Right lobe of liver (tissue), 6 donors: ENCODE results near the gene RAB3IP. TPM values are rescaled to one million over a fixed set of nuclear protein-coding genes. Genes with fewer than 3 reads are reported as not detected.
"Not testable (repeated sequence)": the region's sequence is repeated elsewhere in the genome, so short reads cannot be mapped to it uniquely, and the experiment has no call there.

Experiments used
- ATAC-seq, 4 donors: fragments of 200-7000 bp; cut with Tn5 transposase; one replicate each; pipeline ENCODE4 v1.9.1; 2020; ENCODE audit warnings: mild to moderate bottlenecking in 4 of 4, moderate library complexity in 4 of 4
- DNase-seq, 3 donors: peaks; one replicate each; pipeline ENCODE4 v3.0.0-alpha.2; 2020
- H3K27ac ChIP-seq, 3 donors: fragments of 200-600 bp; one replicate each; pipeline ENCODE4 v1.8.0; 2022
- H3K27me3 ChIP-seq, 2 donors: fragments of 200-600 bp; one replicate each; pipeline ENCODE4 v1.8.0; 2022
- H3K36me3 ChIP-seq, 4 donors: fragments of 200-600 bp; sonication (generic) in 1 of 4; one replicate each; pipeline versions ENCODE4 v1.5.1 to v1.8.0; 2017 to 2022; ENCODE audit warnings: control low read depth in 1 of 4
- H3K4me1 ChIP-seq, 4 donors: fragments of 200-600 bp; sonication (generic) in 1 of 4; one replicate each; pipeline versions ENCODE4 v1.5.1 to v1.8.0; 2017 to 2022; ENCODE audit warnings: control low read depth in 1 of 4
- H3K4me3 ChIP-seq, 3 donors: fragments of 200-600 bp; one replicate each; pipeline ENCODE4 v1.8.0; 2022
- H3K9me3 ChIP-seq, 4 donors: fragments of 200-600 bp; sonication (generic) in 1 of 4; one replicate each; pipeline versions ENCODE4 v1.5.1 to v1.8.0; 2017 to 2022; ENCODE audit warnings: control low read depth in 1 of 4
- POLR2A ChIP-seq: fragments of 450-650 bp; IDR thresholded peaks from one replicate; pipeline ENCODE4 v1.6.1; 2017; ENCODE audit warnings: antibody characterized with exemption, mild to moderate bottlenecking
- WGBS: methylation state at CpG from one replicate; pipeline ENCODE4 v1.1.6; 2018; ENCODE audit warnings: low coverage, low lambda C conversion rate; ENCODE audit not compliant: insufficient coverage; ENCODE audit errors: missing lambda C conversion rate; 5-methylcytosine and 5-hydroxymethylcytosine counted together
- intact Hi-C, 2 donors: fragments of 100-400 bp; cut with DNase I; formaldehyde crosslinking; loops; one replicate each; pipeline versions ENCODE4 v1.11.2 to v1.14.1; 2022
- total RNA-seq, 6 experiments: library from RNA; depleted of rRNA in 2 of 6; stranded (reverse); fragments of >200 nt in 2 of 6; fragmentation: NEBNext Ultra II Directional in 3 of 6; extraction: Animal tissue kit (Norgen Biotek cat#: 25700) in 3 of 6; gene quantifications; one replicate each; pipeline versions ENCODE4 v1.1.0 to v1.2.4, GENCODE V29; 2016 to 2023
- TF ChIP-seq, protein P1 (sequence below), 4 donors: fragments of 200-600 bp in 3 of 4; fragments of 450-650 bp in 1 of 4; IDR thresholded peaks; one replicate each; pipeline versions ENCODE4 v1.5.1 to v1.8.0; 2016 to 2022; ENCODE audit warnings: antibody characterized with exemption in 4 of 4, mild to moderate bottlenecking in 2 of 4
- donor health status: DM: no; HTN: yes; CAD: no.
- donor health status: DM: no; HTN: no; CAD: no.
- donor health status: DM: no; HTN: no; CAD: no.
- donor health status: DM: no; HTN: yes; CAD: no.
- donor health status: DM: no; HTN: yes; CAD: no.

RAB3IP gene
- total RNA-seq, 6 experiments from 2014 or later, result 13.8 to 16.7 (median 14.5) TPM

- DNase-seq (no peak), ATAC-seq (no peak)
- Histone ChIP-seq H3K9me3 (no peaks in the 10 kb centered on the region), H3K36me3 (no peaks in the 10 kb centered on the region), H3K4me1 (peaks cover 0 to 6% (median 2%) of the 10 kb centered on the region in 4 donors), H3K27ac (no peak overlapping the region), H3K27me3 (no peaks in the 10 kb centered on the region), H3K4me3 (no peak overlapping the region)
- no peak for TF ChIP-seq POLR2A
- TF ChIP-seq, protein P1, sequence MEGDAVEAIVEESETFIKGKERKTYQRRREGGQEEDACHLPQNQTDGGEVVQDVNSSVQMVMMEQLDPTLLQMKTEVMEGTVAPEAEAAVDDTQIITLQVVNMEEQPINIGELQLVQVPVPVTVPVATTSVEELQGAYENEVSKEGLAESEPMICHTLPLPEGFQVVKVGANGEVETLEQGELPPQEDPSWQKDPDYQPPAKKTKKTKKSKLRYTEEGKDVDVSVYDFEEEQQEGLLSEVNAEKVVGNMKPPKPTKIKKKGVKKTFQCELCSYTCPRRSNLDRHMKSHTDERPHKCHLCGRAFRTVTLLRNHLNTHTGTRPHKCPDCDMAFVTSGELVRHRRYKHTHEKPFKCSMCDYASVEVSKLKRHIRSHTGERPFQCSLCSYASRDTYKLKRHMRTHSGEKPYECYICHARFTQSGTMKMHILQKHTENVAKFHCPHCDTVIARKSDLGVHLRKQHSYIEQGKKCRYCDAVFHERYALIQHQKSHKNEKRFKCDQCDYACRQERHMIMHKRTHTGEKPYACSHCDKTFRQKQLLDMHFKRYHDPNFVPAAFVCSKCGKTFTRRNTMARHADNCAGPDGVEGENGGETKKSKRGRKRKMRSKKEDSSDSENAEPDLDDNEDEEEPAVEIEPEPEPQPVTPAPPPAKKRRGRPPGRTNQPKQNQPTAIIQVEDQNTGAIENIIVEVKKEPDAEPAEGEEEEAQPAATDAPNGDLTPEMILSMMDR (IDR thresholded peaks at IDR 0.05), result no peak
- intact Hi-C loops, result no loop called here
- WGBS, result 33% methylated on average over 1 of the region's 7 CpGs
Observed at GRCh38 chr12:69844416-69844815, 105.8 kb downstream of the RAB3IP start.

DNA sequence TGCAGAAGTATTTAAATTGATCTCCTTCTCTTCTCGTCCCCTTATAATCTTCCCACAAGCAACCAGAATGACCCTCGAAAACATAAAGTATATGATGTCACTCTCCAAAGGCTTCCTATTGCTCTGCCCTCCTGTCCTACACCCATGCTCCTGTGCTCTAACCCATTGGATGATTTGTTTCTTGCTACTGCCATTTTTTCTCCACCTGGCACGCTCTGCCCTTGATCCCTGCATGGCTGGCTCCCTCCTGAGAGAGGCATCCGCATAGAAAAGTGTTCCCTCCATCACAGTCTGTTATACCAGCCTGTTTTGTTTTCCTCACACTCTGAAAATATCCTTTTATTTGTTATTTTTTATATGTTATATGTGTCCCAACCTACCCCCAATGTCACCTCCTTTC lies 106.2 kb downstream of the RAB3IP start:
- Histone ChIP-seq H3K27ac (no peak overlapping the region), H3K36me3 (no peaks in the 10 kb centered on the region), H3K4me3 (no peak overlapping the region), H3K27me3 (no peaks in the 10 kb centered on the region), H3K4me1 (peaks cover 0 to 6% (median 2%) of the 10 kb centered on the region in 4 donors), H3K9me3 (no peaks in the 10 kb centered on the region)
- intact Hi-C loops, result no loop called here
- WGBS, result 81% methylated on average over 4 of the region's 4 CpGs
- ATAC-seq, result no peak
- no peak for DNase-seq
- no peak for TF ChIP-seq POLR2A
- TF ChIP-seq, protein P1 (IDR thresholded peaks at IDR 0.05), result no peak

DNA sequence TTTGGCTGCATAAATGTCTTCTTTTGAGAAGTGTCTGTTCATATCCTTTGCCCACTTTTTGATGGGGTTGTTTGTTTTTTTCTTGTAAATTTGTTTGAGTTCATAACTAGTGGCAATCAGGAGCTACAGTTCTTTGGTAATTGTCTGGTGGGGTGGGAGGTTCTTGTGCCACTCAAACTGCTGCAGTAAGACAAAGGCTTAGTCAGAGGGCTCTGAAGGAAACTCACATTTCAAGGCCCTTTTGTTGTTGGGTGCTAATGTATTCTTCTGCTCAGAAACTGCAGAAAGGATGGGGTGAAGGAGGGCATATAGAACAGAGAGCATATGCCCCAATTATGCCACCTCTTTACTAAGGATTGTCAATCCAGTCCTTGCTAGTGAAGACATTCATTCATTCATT lies 108.3 kb downstream of the RAB3IP start:
- intact Hi-C loops, result no loop called here
- no peaks in the 10 kb centered on the region for H3K27me3 ChIP-seq
- no peak for TF ChIP-seq POLR2A
- TF ChIP-seq, protein P1 (IDR thresholded peaks at IDR 0.05), result no peak
- no peak for DNase-seq
- H3K4me1 ChIP-seq, result no peaks in the 10 kb centered on the region
- H3K9me3 ChIP-seq, result no peaks in the 10 kb centered on the region
- ATAC-seq, result no peak
- H3K4me3 ChIP-seq, result no peak overlapping the region
- H3K27ac ChIP-seq, result no peak overlapping the region
- H3K36me3 ChIP-seq, result no peaks in the 10 kb centered on the region

- WGBS, result 83% methylated on average over 2 of the region's 2 CpGs
Observed at GRCh38 chr12:69851976-69852375, 113.3 kb downstream of the RAB3IP start.

GRCh38 chr12:69853176-69853961 lies 114.7 kb downstream of the RAB3IP start:
- DNase-seq, H3K36me3 ChIP-seq, H3K27me3 ChIP-seq, H3K4me1 ChIP-seq, H3K27ac ChIP-seq, ATAC-seq, H3K4me3 ChIP-seq, intact Hi-C loops, H3K9me3 ChIP-seq: not testable (repeated sequence)
- WGBS, result 90% methylated on average over 9 of the region's 61 CpGs

More at GRCh38 chr12:69851976-69852375, 113.3 kb downstream of the RAB3IP start:
- Histone ChIP-seq H3K27me3 (no peaks in the 10 kb centered on the region), H3K4me3 (no peak overlapping the region), H3K9me3 (no peaks in the 10 kb centered on the region), H3K27ac (no peak overlapping the region), H3K4me1 (no peaks in the 10 kb centered on the region), H3K36me3 (no peaks in the 10 kb centered on the region)
- ATAC-seq (no peak), DNase-seq (no peak)
- TF ChIP-seq POLR2A, result no peak
- TF ChIP-seq, protein P1 (IDR thresholded peaks at IDR 0.05), result no peak
- intact Hi-C loops, result no loop called here
